ENCODE results near the gene RYR2.

DNA sequence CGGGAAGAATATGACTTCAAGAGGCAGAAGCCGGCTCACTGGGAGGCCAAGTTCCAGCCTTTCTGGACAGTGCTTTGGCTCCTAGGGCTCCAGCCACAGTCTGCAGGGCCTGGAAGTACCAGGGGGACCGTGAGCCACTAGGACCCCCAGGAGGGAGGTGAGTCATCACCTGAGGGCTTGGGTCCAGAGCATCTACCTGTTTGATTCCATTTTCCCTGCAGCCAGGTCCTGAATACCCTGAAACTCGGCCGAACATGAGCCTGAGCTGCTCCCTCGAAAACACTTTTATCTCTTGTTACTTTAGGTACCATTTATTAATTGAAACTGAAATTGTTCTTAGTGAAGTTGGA lies 164.1 kb downstream of the RYR2 start:
- TF ChIP-seq, protein P1, sequence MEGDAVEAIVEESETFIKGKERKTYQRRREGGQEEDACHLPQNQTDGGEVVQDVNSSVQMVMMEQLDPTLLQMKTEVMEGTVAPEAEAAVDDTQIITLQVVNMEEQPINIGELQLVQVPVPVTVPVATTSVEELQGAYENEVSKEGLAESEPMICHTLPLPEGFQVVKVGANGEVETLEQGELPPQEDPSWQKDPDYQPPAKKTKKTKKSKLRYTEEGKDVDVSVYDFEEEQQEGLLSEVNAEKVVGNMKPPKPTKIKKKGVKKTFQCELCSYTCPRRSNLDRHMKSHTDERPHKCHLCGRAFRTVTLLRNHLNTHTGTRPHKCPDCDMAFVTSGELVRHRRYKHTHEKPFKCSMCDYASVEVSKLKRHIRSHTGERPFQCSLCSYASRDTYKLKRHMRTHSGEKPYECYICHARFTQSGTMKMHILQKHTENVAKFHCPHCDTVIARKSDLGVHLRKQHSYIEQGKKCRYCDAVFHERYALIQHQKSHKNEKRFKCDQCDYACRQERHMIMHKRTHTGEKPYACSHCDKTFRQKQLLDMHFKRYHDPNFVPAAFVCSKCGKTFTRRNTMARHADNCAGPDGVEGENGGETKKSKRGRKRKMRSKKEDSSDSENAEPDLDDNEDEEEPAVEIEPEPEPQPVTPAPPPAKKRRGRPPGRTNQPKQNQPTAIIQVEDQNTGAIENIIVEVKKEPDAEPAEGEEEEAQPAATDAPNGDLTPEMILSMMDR (IDR thresholded peaks at IDR 0.05), result no peak
- TF ChIP-seq POLR2A (IDR thresholded peaks at IDR 0.05) (no peak), EP300 (IDR thresholded peaks at IDR 0.05) (no peak), POLR2AphosphoS5 (IDR thresholded peaks at IDR 0.05) (no peak)
